ENCODE measurements around the gene MINAR1.
"Not testable (repeated sequence)": the region's sequence is repeated elsewhere in the genome, so short reads cannot be mapped to it uniquely, and the experiment has no call there.

MINAR1 gene

GRCh38 chr15:79418693-79419279 lies 13.3 kb upstream of the MINAR1 start:
- no peak overlapping the region for H3K9ac ChIP-seq (ENCODE audit: low read length)
- no peaks in the 10 kb centered on the region for H3F3A ChIP-seq (ENCODE audit: insufficient read depth, low read length)
- H3K4me1 ChIP-seq (ENCODE audit: low read length) = no peaks in the 10 kb centered on the region
- H4K20me1 ChIP-seq (ENCODE audit: insufficient read depth, low read length) = no peaks in the 10 kb centered on the region
- no peaks in the 10 kb centered on the region for H3K27me3 ChIP-seq (replicated peaks; ENCODE audit: insufficient read depth, low read length)
- H3K9me3 ChIP-seq (replicated peaks; ENCODE audit: insufficient read depth, low read length) = no peaks in the 10 kb centered on the region
- TF ChIP-seq CTCF (IDR thresholded peaks at IDR 0.05; ENCODE audit: low read length) (no peak), EZH2 (optimal IDR thresholded peaks at IDR 0.05; ENCODE audit: low read depth, low read length) (no peak), EZH2phosphoT487 (IDR thresholded peaks at IDR 0.05; ENCODE audit: low read length) (no peak)
- H2AFZ ChIP-seq (ENCODE audit: low read length) = no peak overlapping the region
- H3K79me2 ChIP-seq (ENCODE audit: low read length) = no peaks in the 10 kb centered on the region
- no peak overlapping the region for H3K4me2 ChIP-seq (ENCODE audit: low read depth, low read length)
- no peaks in the 10 kb centered on the region for H3K36me3 ChIP-seq (replicated peaks; ENCODE audit: insufficient read depth, low read length)
- no peak overlapping the region for H3K4me3 ChIP-seq (ENCODE audit: low read length)
- no peak for DNase-seq
- H3K27ac ChIP-seq (ENCODE audit: low read length) = no peak overlapping the region
- H3K9me2 ChIP-seq (replicated peaks; ENCODE audit: insufficient read depth, low read length) = no peaks in the 10 kb centered on the region

GRCh38 chr15:79425591-79426295 lies 6.4 kb upstream of the MINAR1 start:
- Histone ChIP-seq H3K9ac (ENCODE audit: low read length) (no peak overlapping the region), H3K4me2 (ENCODE audit: low read depth, low read length) (no peak overlapping the region), H3K4me1 (ENCODE audit: low read length) (no peaks in the 10 kb centered on the region), H3K27me3 (replicated peaks; ENCODE audit: insufficient read depth, low read length) (no peaks in the 10 kb centered on the region), H2AFZ (ENCODE audit: low read length) (no peak overlapping the region), H3K27ac (ENCODE audit: low read length) (no peak overlapping the region), H3K79me2 (ENCODE audit: low read length) (no peaks in the 10 kb centered on the region), H3K9me2 (replicated peaks; ENCODE audit: insufficient read depth, low read length) (no peaks in the 10 kb centered on the region), H3K4me3 (ENCODE audit: low read length) (no peak overlapping the region), H3K9me3 (replicated peaks; ENCODE audit: insufficient read depth, low read length) (no peaks in the 10 kb centered on the region), H3F3A (ENCODE audit: insufficient read depth, low read length) (no peaks in the 10 kb centered on the region), H4K20me1 (ENCODE audit: insufficient read depth, low read length) (no peaks in the 10 kb centered on the region), H3K36me3 (replicated peaks; ENCODE audit: insufficient read depth, low read length) (no peaks in the 10 kb centered on the region)
- TF ChIP-seq EZH2phosphoT487 (IDR thresholded peaks at IDR 0.05; ENCODE audit: low read length) (no peak), EZH2 (optimal IDR thresholded peaks at IDR 0.05; ENCODE audit: low read depth, low read length) (no peak), CTCF (IDR thresholded peaks at IDR 0.05; ENCODE audit: low read length) (no peak)
- no peak for DNase-seq

- not testable (repeated sequence) for H3K79me2 ChIP-seq (ENCODE audit: low read length); H3K9ac ChIP-seq (ENCODE audit: low read length); H3K27ac ChIP-seq (ENCODE audit: low read length); H3F3A ChIP-seq (ENCODE audit: insufficient read depth, low read length); H3K27me3 ChIP-seq (replicated peaks; ENCODE audit: insufficient read depth, low read length); H3K9me2 ChIP-seq (replicated peaks; ENCODE audit: insufficient read depth, low read length); H3K36me3 ChIP-seq (replicated peaks; ENCODE audit: insufficient read depth, low read length); DNase-seq; H3K4me3 ChIP-seq (ENCODE audit: low read length); H2AFZ ChIP-seq (ENCODE audit: low read length); H3K4me1 ChIP-seq (ENCODE audit: low read length); H3K9me3 ChIP-seq (replicated peaks; ENCODE audit: insufficient read depth, low read length); H3K4me2 ChIP-seq (ENCODE audit: low read depth, low read length); H4K20me1 ChIP-seq (ENCODE audit: insufficient read depth, low read length)
These were observed 5.2 kb upstream of the MINAR1 start for GRCh38 chr15:79426899-79427298.

Measured in MM.1S (cell line).